ENCODE measurements around the gene KCNJ2.

The KCNJ2 gene

GRCh38 chr17:70168977-70169708, at the start of gene KCNJ2:
Gene KCNJ2, plus strand, starts transcription at chr17:70169532. Its CDS starts 5,508 bp downstream, at chr17:70175040.
- DNase-seq (ENCODE audit: low spot score), result peak; percentile 95

GRCh38 chr17:70119545-70119944, 49.8 kb upstream of the KCNJ2 start:
- DNase-seq (ENCODE audit: low spot score), result no peak

- no peak for DNase-seq (ENCODE audit: low spot score)
These were observed 49.3 kb upstream of the KCNJ2 start for GRCh38 chr17:70119983-70120382.

- no peak for DNase-seq (ENCODE audit: low spot score)
These were observed 48.9 kb upstream of the KCNJ2 start for GRCh38 chr17:70120425-70120824.

- no peak for DNase-seq (ENCODE audit: low spot score)
These were observed 48.2 kb upstream of the KCNJ2 start for GRCh38 chr17:70121126-70121525.

GRCh38 chr17:70123193-70123592, 46.1 kb upstream of the KCNJ2 start:
- DNase-seq (ENCODE audit: low spot score), result no peak

- no peak for DNase-seq (ENCODE audit: low spot score)
These were observed 44.6 kb upstream of the KCNJ2 start for GRCh38 chr17:70124723-70125122.

- no peak for DNase-seq (ENCODE audit: low spot score)
These were observed 42.0 kb upstream of the KCNJ2 start for GRCh38 chr17:70127221-70127873.

GRCh38 chr17:70128727-70129238, 40.5 kb upstream of the KCNJ2 start:
- DNase-seq (ENCODE audit: low spot score), result no peak

GRCh38 chr17:70130289-70130688, 39.0 kb upstream of the KCNJ2 start:
- DNase-seq (ENCODE audit: low spot score), result no peak

- DNase-seq (ENCODE audit: low spot score), result no peak
These were observed 36.8 kb upstream of the KCNJ2 start for GRCh38 chr17:70132505-70132904.

GRCh38 chr17:70134042-70134441, 35.3 kb upstream of the KCNJ2 start:
- no peak for DNase-seq (ENCODE audit: low spot score)

- DNase-seq (ENCODE audit: low spot score), result no peak
These were observed 34.6 kb upstream of the KCNJ2 start for GRCh38 chr17:70134777-70135176.

GRCh38 chr17:70136131-70136530, 33.2 kb upstream of the KCNJ2 start:
- no peak for DNase-seq (ENCODE audit: low spot score)

GRCh38 chr17:70137451-70138230, 31.7 kb upstream of the KCNJ2 start:
- DNase-seq (ENCODE audit: low spot score), result peak; percentile 74

GRCh38 chr17:70138291-70138865, 31.0 kb upstream of the KCNJ2 start:
- no peak for DNase-seq (ENCODE audit: low spot score)

GRCh38 chr17:70139449-70139993, 29.8 kb upstream of the KCNJ2 start:
- DNase-seq (ENCODE audit: low spot score), result no peak

- DNase-seq (ENCODE audit: low spot score), result no peak
These were observed 25.0 kb upstream of the KCNJ2 start for GRCh38 chr17:70144260-70144846.

GRCh38 chr17:70153210-70153609, 16.1 kb upstream of the KCNJ2 start:
- no peak for DNase-seq (ENCODE audit: low spot score)

- peak; percentile 81 for DNase-seq (ENCODE audit: low spot score)
These were observed 12.2 kb upstream of the KCNJ2 start for GRCh38 chr17:70157151-70157550.

GRCh38 chr17:70158180-70158579, 11.2 kb upstream of the KCNJ2 start:
- DNase-seq (ENCODE audit: low spot score), result no peak

GRCh38 chr17:70158591-70158990, 10.7 kb upstream of the KCNJ2 start:
- no peak for DNase-seq (ENCODE audit: low spot score)
